Endothelial cell of umbilical vein (primary cell): ENCODE measurements around the gene EVC2. TPM values are rescaled to one million over a fixed set of nuclear protein-coding genes. Genes with fewer than 3 reads are reported as not detected.
A peak's percentile ranks its signal among the peaks of the same experiment; 100 is the strongest.

ENCODE experiments used
- BruUV-seq: library from RNA; stranded (reverse); fragments of 400-500 nt; replicated peaks from 2 replicates; lab custom pipeline; 2021; lab: Mats Ljungman, UMichigan
- CTCF ChIA-PET: fragments of 300-600, 350-600 bp; sonication (Branson Sonifier 250); formaldehyde crosslinking; loops from one replicate; lab custom pipeline; 2021; ENCODE audit warnings: antibody characterized with exemption, inconsistent platforms; lab: Charles Lee
- POLR2A ChIA-PET: fragments of 300-600, 350-600 bp; sonication (Branson Sonifier 250); formaldehyde crosslinking; loops from one replicate; lab custom pipeline; 2021; ENCODE audit warnings: antibody characterized with exemption, inconsistent platforms; lab: Charles Lee
- DNase-seq: peaks from one replicate; pipeline ENCODE4 v3.0.0-alpha.2; 2011; ENCODE audit warnings: low read depth, low spot score
- FAIRE-seq: peaks from 2 replicates; lab custom pipeline; 2011; peaks lifted over from hg19 to GRCh38; lab: Jason Lieb, UNC
- H2AFZ ChIP-seq: 2 replicates; pipeline ENCODE4 v1.6.0; 2012; ENCODE audit warnings: low read depth, low read length, control low read depth, inconsistent platforms
- H3K27ac ChIP-seq: 2 replicates; pipeline ENCODE4 v1.5.1; 2011; ENCODE audit warnings: low read depth, mild to moderate bottlenecking, control low read depth, low read length, moderate library complexity; ENCODE audit not compliant: insufficient read depth
- H3K27me3 ChIP-seq, 2 experiments: 2 replicates each; pipeline versions ENCODE4 v1.6.0 to v1.6.1; 2011; ENCODE audit warnings: low read length in 2 of 2, mixed read lengths in 1 of 2; ENCODE audit not compliant: control insufficient read depth in 2 of 2, insufficient read depth in 2 of 2
- H3K36me3 ChIP-seq, 2 experiments: 2 replicates in 1 of 2; 3 replicates in 1 of 2; pipeline ENCODE4 v1.5.1; 2011; ENCODE audit warnings: low read length in 2 of 2, mild to moderate bottlenecking in 1 of 2, moderate library complexity in 1 of 2; ENCODE audit not compliant: control insufficient read depth in 2 of 2, insufficient read depth in 2 of 2; ENCODE audit errors: extremely low read depth in 1 of 2
- H3K4me1 ChIP-seq: 3 replicates; pipeline ENCODE4 v1.5.1; 2011; ENCODE audit warnings: mild to moderate bottlenecking, low read length; ENCODE audit not compliant: control insufficient read depth, insufficient read depth; ENCODE audit errors: extremely low read depth
- H3K4me2 ChIP-seq: 2 replicates; pipeline ENCODE4 v1.6.1; 2011; ENCODE audit warnings: low read length, control low read depth, mixed read lengths; ENCODE audit not compliant: insufficient read depth
- H3K4me3 ChIP-seq, 3 experiments: fragments of 200-600 bp in 1 of 3; sonication (generic), shearing (Covaris generic) in 1 of 3; replicated peaks in 1 of 3; 2 replicates each; pipeline ENCODE4 v1.5.1; 2011 to 2016; ENCODE audit warnings: control low read depth in 3 of 3, low read length in 3 of 3, mild to moderate bottlenecking in 2 of 3, inconsistent platforms in 1 of 3, low read depth in 1 of 3, moderate library complexity in 1 of 3; ENCODE audit not compliant: insufficient read depth in 1 of 3
- H3K79me2 ChIP-seq: 2 replicates; pipeline ENCODE4 v1.6.0; 2012; ENCODE audit warnings: low read length, inconsistent platforms; ENCODE audit not compliant: control insufficient read depth, insufficient read depth
- H3K9ac ChIP-seq: replicated peaks from 2 replicates; pipeline ENCODE3; 2011; ENCODE audit warnings: low read length, control low read depth; ENCODE audit not compliant: insufficient read depth; ENCODE audit errors: extremely low read depth
- H3K9me1 ChIP-seq: replicated peaks from 3 replicates; pipeline ENCODE4 v1.6.0; 2011; ENCODE audit warnings: mild to moderate bottlenecking, low read length; ENCODE audit not compliant: control insufficient read depth, insufficient read depth; ENCODE audit errors: extremely low read depth
- H3K9me3 ChIP-seq: replicated peaks from 2 replicates; pipeline ENCODE4 v1.5.1; 2012; ENCODE audit warnings: low read length, inconsistent platforms; ENCODE audit not compliant: control insufficient read depth, insufficient read depth
- H4K20me1 ChIP-seq: replicated peaks from 2 replicates; pipeline ENCODE3; 2011; ENCODE audit warnings: mild to moderate bottlenecking, low read length; ENCODE audit not compliant: control insufficient read depth, insufficient read depth; ENCODE audit errors: extremely low read depth
- EZH2 ChIP-seq: IDR thresholded peaks from 2 replicates; pipeline ENCODE4 v1.6.1; 2012; ENCODE audit warnings: borderline replicate concordance, low read depth, mild to moderate bottlenecking, moderate library complexity, low read length, inconsistent platforms; ENCODE audit not compliant: severe bottlenecking
- FOS ChIP-seq: IDR thresholded peaks from 2 replicates; pipeline ENCODE4 v1.6.1; 2011; ENCODE audit warnings: mild to moderate bottlenecking, low read length, moderate library complexity, borderline replicate concordance; ENCODE audit not compliant: insufficient read depth
- GATA2 ChIP-seq: IDR thresholded peaks from 2 replicates; pipeline ENCODE4 v1.7.0; 2011; ENCODE audit warnings: low read depth, mild to moderate bottlenecking, moderate library complexity, mixed read lengths, low read length; ENCODE audit not compliant: insufficient read length, insufficient read depth
- JUN ChIP-seq: IDR thresholded peaks from 2 replicates; pipeline ENCODE4 v1.6.1; 2011; ENCODE audit warnings: borderline replicate concordance, low read depth; ENCODE audit not compliant: insufficient read length, insufficient read depth
- MYC ChIP-seq: IDR thresholded peaks from one replicate; pipeline ENCODE4 v1.6.1; 2011; ENCODE audit warnings: mild to moderate bottlenecking, low read depth, low read length
- POLR2A ChIP-seq: IDR thresholded peaks from 2 replicates; pipeline ENCODE4 v1.6.1; 2012; ENCODE audit warnings: low read depth, mild to moderate bottlenecking, control low read depth, low read length
- POLR2AphosphoS5 ChIP-seq: IDR thresholded peaks from 2 replicates; pipeline ENCODE4 v1.6.1; 2012; ENCODE audit warnings: low read depth, mild to moderate bottlenecking, control low read depth, low read length, moderate library complexity; ENCODE audit not compliant: insufficient read depth
- dilution Hi-C: fragments of 300-500 bp; cut with MboI; formaldehyde crosslinking; loops from one replicate; pipeline ENCODE4 v1.15.0; 2019; ENCODE audit warnings: low sequenced_read_pairs; ENCODE audit not compliant: extremely low pct_ligation_motif_present
- intact Hi-C: fragments of 100-400 bp; cut with micrococcal nuclease; formaldehyde crosslinking; loops from one replicate; pipeline ENCODE4 v1.10.0; 2022
- polyA plus RNA-seq, 4 experiments: library from polyadenylated mRNA; depleted of rRNA in 3 of 4; stranded (reverse) in 3 of 4; unstranded in 1 of 4; fragments of >200 nt; gene quantifications; 2 replicates each; pipeline versions ENCODE4 v1.2.1 to v1.2.3, GENCODE V29; 2011 to 2012; ENCODE audit warnings: missing spikeins in 1 of 4
- total RNA-seq: library from RNA; stranded (reverse); gene quantifications from 2 replicates; pipeline ENCODE4 v1.2.3, GENCODE V29; 2021
- TF ChIP-seq, protein P1 (sequence below): IDR thresholded peaks from 2 replicates; pipeline ENCODE4 v1.6.1; 2011; ENCODE audit not compliant: insufficient read depth, insufficient read length
- TF ChIP-seq, protein P2 (sequence below), 2 donors: IDR thresholded peaks; 1 replicate in 1 of 2; 2 replicates in 1 of 2; pipeline ENCODE4 v1.5.1; 2011; ENCODE audit warnings: low read length in 2 of 2, mild to moderate bottlenecking in 2 of 2, moderate library complexity in 2 of 2, control low read depth in 1 of 2, inconsistent platforms in 1 of 2, low read depth in 1 of 2; ENCODE audit not compliant: insufficient read depth in 1 of 2; ENCODE audit errors: extremely low read depth in 1 of 2

The EVC2 gene
- total and polyA plus RNA-seq, 2 donors (not counting 3 experiments of a cell fraction or from before 2014, with no cell fraction given), result 1.7 to 8.8 TPM

DNA sequence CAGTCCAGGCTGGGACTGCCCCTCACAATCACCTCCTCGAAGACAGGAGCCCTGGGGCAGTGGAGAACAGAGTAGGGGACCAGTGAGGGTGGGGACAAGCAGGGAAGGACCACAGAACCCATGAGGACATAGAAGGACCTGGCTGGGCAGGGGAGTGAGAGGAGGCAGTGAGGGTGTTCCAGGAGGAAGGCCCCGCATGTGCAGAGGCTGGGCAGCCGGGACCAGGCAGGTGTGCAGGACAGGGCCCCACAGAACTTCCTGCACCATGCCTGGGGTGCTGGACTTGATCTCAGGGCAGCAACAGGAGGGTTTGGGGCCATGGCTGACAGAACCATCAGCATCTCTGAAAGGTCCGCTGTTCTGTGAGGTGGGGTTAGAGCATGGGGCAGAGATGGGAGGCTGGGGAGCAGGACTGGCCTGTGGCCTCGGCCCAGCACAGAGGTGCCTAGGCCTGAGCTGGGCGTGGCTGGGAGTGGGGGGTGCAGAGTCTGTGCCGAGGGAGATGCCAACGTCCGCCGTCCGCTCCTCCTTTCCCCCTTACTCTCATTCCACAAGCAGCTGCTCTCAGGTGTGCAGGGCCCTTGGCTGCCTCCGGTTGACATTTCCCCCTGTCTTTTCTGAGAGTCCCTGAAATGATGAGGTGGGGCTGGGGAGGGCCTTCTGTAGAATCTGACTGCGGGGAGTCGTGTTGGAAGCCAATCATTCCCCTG lies 43.5 kb upstream of the EVC2 start:
- Histone ChIP-seq H3K36me3 (peaks cover 3 to 12% of the 10 kb centered on the region in 2 experiments), H3K27me3 (no peaks in the 10 kb centered on the region), H4K20me1 (no peaks in the 10 kb centered on the region), H3K4me3 (no peak overlapping the region), H3K9me3 (no peaks in the 10 kb centered on the region), H3K27ac (peak overlapping the region; percentile 86), H3K9me1 (no peaks in the 10 kb centered on the region), H2AFZ (no peak overlapping the region), H3K4me1 (peaks cover 63% of the 10 kb centered on the region), H3K79me2 (no peaks in the 10 kb centered on the region), H3K4me2 (no peak overlapping the region), H3K9ac (no peak overlapping the region)
- DNase-seq (no peak), FAIRE-seq (no peak)
- intact Hi-C loops (loop anchor here (1.0 kb wide), 1 partner anchor 41 kb away; the partner anchor contains the start of gene EVC), dilution Hi-C loops (no loop called here)
- TF ChIP-seq GATA2, result no peak
- TF ChIP-seq, protein P1, sequence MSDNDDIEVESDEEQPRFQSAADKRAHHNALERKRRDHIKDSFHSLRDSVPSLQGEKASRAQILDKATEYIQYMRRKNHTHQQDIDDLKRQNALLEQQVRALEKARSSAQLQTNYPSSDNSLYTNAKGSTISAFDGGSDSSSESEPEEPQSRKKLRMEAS, result no peak
- TF ChIP-seq MYC, result no peak
- TF ChIP-seq FOS, result no peak
- TF ChIP-seq JUN, result no peak
- TF ChIP-seq POLR2A, result no peak
- no peak for TF ChIP-seq EZH2
- TF ChIP-seq POLR2AphosphoS5, result no peak
- TF ChIP-seq, protein P2, sequence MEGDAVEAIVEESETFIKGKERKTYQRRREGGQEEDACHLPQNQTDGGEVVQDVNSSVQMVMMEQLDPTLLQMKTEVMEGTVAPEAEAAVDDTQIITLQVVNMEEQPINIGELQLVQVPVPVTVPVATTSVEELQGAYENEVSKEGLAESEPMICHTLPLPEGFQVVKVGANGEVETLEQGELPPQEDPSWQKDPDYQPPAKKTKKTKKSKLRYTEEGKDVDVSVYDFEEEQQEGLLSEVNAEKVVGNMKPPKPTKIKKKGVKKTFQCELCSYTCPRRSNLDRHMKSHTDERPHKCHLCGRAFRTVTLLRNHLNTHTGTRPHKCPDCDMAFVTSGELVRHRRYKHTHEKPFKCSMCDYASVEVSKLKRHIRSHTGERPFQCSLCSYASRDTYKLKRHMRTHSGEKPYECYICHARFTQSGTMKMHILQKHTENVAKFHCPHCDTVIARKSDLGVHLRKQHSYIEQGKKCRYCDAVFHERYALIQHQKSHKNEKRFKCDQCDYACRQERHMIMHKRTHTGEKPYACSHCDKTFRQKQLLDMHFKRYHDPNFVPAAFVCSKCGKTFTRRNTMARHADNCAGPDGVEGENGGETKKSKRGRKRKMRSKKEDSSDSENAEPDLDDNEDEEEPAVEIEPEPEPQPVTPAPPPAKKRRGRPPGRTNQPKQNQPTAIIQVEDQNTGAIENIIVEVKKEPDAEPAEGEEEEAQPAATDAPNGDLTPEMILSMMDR (IDR thresholded peaks at IDR 0.05; ENCODE audit: extremely low read depth in 1 of 2, insufficient read depth in 1 of 2, low read depth in 1 of 2, low read length in 2 of 2), result no peak
- ChIA-PET POLR2A (no interaction called here), CTCF (interaction anchor here (1.1 kb wide), 1 partner anchor 43 kb away, joined by 3 read pairs; no protein-coding TSS in a partner anchor)
- BruUV-seq, result no TSS peak
